Tibial artery (tissue), 4 donors: ENCODE results near the gene KIAA0825.

Source experiments
- DNase-seq, 2 donors: peaks; one replicate each; pipeline ENCODE4 v3.0.0-alpha.2; 2019
- H3K27ac ChIP-seq, 2 donors: fragments of 200-600 bp; sonication (generic) in 1 of 2; 1 replicate in 1 of 2; 2 replicates in 1 of 2; pipeline ENCODE4 v1.5.1; 2018 to 2019; ENCODE audit warnings: mild to moderate bottlenecking in 1 of 2
- H3K27me3 ChIP-seq, 2 donors: fragments of 200-600 bp; sonication (generic) in 1 of 2; one replicate each; pipeline versions ENCODE4 v1.5.1 to v1.6.0; 2016 to 2019
- H3K36me3 ChIP-seq, 3 donors: fragments of 200-600 bp; sonication (generic) in 2 of 3; one replicate each; pipeline ENCODE4 v1.5.1; 2016 to 2019; ENCODE audit warnings: mild to moderate bottlenecking in 2 of 3
- H3K4me1 ChIP-seq, 4 donors: fragments of 200-600 bp; sonication (generic) in 2 of 4; 1 replicate in 3 of 4; 2 replicates in 1 of 4; pipeline ENCODE4 v1.5.1; 2016 to 2019
- H3K4me3 ChIP-seq, 2 donors: fragments of 200-600 bp; sonication (generic) in 1 of 2; 1 replicate in 1 of 2; 2 replicates in 1 of 2; pipeline ENCODE4 v1.5.1; 2018 to 2019; ENCODE audit warnings: mild to moderate bottlenecking in 2 of 2
- H3K9me3 ChIP-seq, 3 donors: fragments of 200-600 bp; sonication (generic) in 1 of 3; one replicate each; pipeline ENCODE4 v1.5.1; 2016 to 2019
- CTCF ChIP-seq, 2 experiments: fragments of 200-600 bp in 1 of 2; fragments of 450-650 bp in 1 of 2; IDR thresholded peaks; one replicate each; pipeline ENCODE4 v1.5.1; 2017 to 2019; ENCODE audit warnings: antibody characterized with exemption in 2 of 2, mild to moderate bottlenecking in 1 of 2, moderate library complexity in 1 of 2
- intact Hi-C: fragments of 100-400 bp; cut with DNase I; formaldehyde crosslinking; loops from one replicate; pipeline ENCODE4 v1.15.0; 2023; ENCODE audit warnings: low total_unique reads

Gene KIAA0825

GRCh38 chr5:94623877-94624276 is 5.5 kb upstream of the KIAA0825 start:
- H3K36me3 ChIP-seq: no peaks in the 10 kb centered on the region
- intact Hi-C loops: no loop called here
- H3K9me3 ChIP-seq: no peaks in the 10 kb centered on the region
- H3K4me1 ChIP-seq: peaks cover 0 to 13% (median 5%) of the 10 kb centered on the region in 4 donors
- H3K27me3 ChIP-seq: no peaks in the 10 kb centered on the region
- H3K4me3 ChIP-seq: no peak overlapping the region
- H3K27ac ChIP-seq: no peak overlapping the region
- DNase-seq: no peak
- no peak for TF ChIP-seq CTCF (IDR thresholded peaks at IDR 0.05)

- no peak overlapping the region for H3K27ac ChIP-seq
- H3K4me1 ChIP-seq: peaks cover 0 to 13% (median 5%) of the 10 kb centered on the region in 4 donors
- no peak for DNase-seq
- no peaks in the 10 kb centered on the region for H3K9me3 ChIP-seq
- no peaks in the 10 kb centered on the region for H3K27me3 ChIP-seq
- no peaks in the 10 kb centered on the region for H3K36me3 ChIP-seq
- no peak for TF ChIP-seq CTCF (IDR thresholded peaks at IDR 0.05)
- intact Hi-C loops: no loop called here
- H3K4me3 ChIP-seq: no peak overlapping the region
Measured at GRCh38 chr5:94623011-94623410, 4.6 kb upstream of the KIAA0825 start.

GRCh38 chr5:94621763-94622162 is 3.4 kb upstream of the KIAA0825 start:
- intact Hi-C loops: no loop called here
- DNase-seq: no peak
- Histone ChIP-seq H3K4me1 (peaks cover 0 to 23% (median 9%) of the 10 kb centered on the region in 4 donors), H3K27ac (no peak overlapping the region), H3K4me3 (no peak overlapping the region), H3K36me3 (no peaks in the 10 kb centered on the region), H3K9me3 (no peaks in the 10 kb centered on the region), H3K27me3 (no peaks in the 10 kb centered on the region)
- no peak for TF ChIP-seq CTCF (IDR thresholded peaks at IDR 0.05)

- DNase-seq: no peak
- Histone ChIP-seq H3K36me3 (no peaks in the 10 kb centered on the region), H3K4me3 (no peak overlapping the region), H3K4me1 (peaks cover 0 to 24% (median 9%) of the 10 kb centered on the region in 4 donors), H3K27ac (no peak overlapping the region), H3K9me3 (no peaks in the 10 kb centered on the region), H3K27me3 (no peaks in the 10 kb centered on the region)
- intact Hi-C loops: no loop called here
- no peak for TF ChIP-seq CTCF (IDR thresholded peaks at IDR 0.05)
Measured at GRCh38 chr5:94620256-94620655, 1.9 kb upstream of the KIAA0825 start.

- Histone ChIP-seq H3K27me3 (no peaks in the 10 kb centered on the region), H3K36me3 (no peaks in the 10 kb centered on the region), H3K27ac (peak overlapping the region; percentile 49 to 62), H3K4me3 (peak overlapping the region; percentile 80 to 87), H3K4me1 (peaks cover 0 to 24% (median 9%) of the 10 kb centered on the region in 4 donors), H3K9me3 (no peaks in the 10 kb centered on the region)
- peak; percentile 64 to 74 for DNase-seq
- no peak for TF ChIP-seq CTCF (IDR thresholded peaks at IDR 0.05)
- intact Hi-C loops: no loop called here
Measured at GRCh38 chr5:94618029-94618492, 343 bp downstream of the KIAA0825 start.

GRCh38 chr5:94615862-94616261 is 2.5 kb downstream of the KIAA0825 start:
- DNase-seq: no peak
- Histone ChIP-seq H3K4me1 (peaks cover 0 to 24% (median 9%) of the 10 kb centered on the region in 4 donors), H3K4me3 (no peak overlapping the region), H3K9me3 (no peaks in the 10 kb centered on the region), H3K27ac (no peak overlapping the region), H3K27me3 (no peaks in the 10 kb centered on the region), H3K36me3 (no peaks in the 10 kb centered on the region)
- intact Hi-C loops: no loop called here
- no peak for TF ChIP-seq CTCF (IDR thresholded peaks at IDR 0.05)
